VCaP (cell line): ENCODE data around the gene MSH3.

ENCODE experiments used
- H3K27ac ChIP-seq: fragments of 450-650 bp; 2 replicates; pipeline ENCODE4 v1.5.1; 2017
- CTCF ChIP-seq: fragments of 450-650 bp; conservative IDR thresholded peaks from 2 replicates; pipeline ENCODE4 v1.5.1; 2017; ENCODE audit warnings: mild to moderate bottlenecking, moderate library complexity

The MSH3 gene

GRCh38 chr5:80760680-80761079, 106.2 kb downstream of the MSH3 start:
- TF ChIP-seq CTCF, result no peak
- H3K27ac ChIP-seq, result no peak overlapping the region

GRCh38 chr5:80761176-80761575, 106.7 kb downstream of the MSH3 start:
- no peak overlapping the region for H3K27ac ChIP-seq
- TF ChIP-seq CTCF, result no peak

GRCh38 chr5:80761966-80762365, 107.5 kb downstream of the MSH3 start:
- TF ChIP-seq CTCF, result no peak
- no peak overlapping the region for H3K27ac ChIP-seq

GRCh38 chr5:80762573-80762972, 108.1 kb downstream of the MSH3 start:
- TF ChIP-seq CTCF, result no peak

GRCh38 chr5:80763211-80763610, 108.8 kb downstream of the MSH3 start:
- TF ChIP-seq CTCF, result no peak

More at GRCh38 chr5:80762573-80762972, 108.1 kb downstream of the MSH3 start:
- peak overlapping the region; percentile 69 for H3K27ac ChIP-seq

GRCh38 chr5:80763873-80764647, 109.6 kb downstream of the MSH3 start:
- peak overlapping the region; percentile 69 for H3K27ac ChIP-seq

More at GRCh38 chr5:80763211-80763610, 108.8 kb downstream of the MSH3 start:
- H3K27ac ChIP-seq, result peak overlapping the region; percentile 69

GRCh38 chr5:80764786-80765185, 110.3 kb downstream of the MSH3 start:
- TF ChIP-seq CTCF, result no peak
- peak overlapping the region; percentile 69 for H3K27ac ChIP-seq

More at GRCh38 chr5:80763873-80764647, 109.6 kb downstream of the MSH3 start:
- TF ChIP-seq CTCF, result no peak
